Measurements from ENCODE around the gene WDPCP.

DNA sequence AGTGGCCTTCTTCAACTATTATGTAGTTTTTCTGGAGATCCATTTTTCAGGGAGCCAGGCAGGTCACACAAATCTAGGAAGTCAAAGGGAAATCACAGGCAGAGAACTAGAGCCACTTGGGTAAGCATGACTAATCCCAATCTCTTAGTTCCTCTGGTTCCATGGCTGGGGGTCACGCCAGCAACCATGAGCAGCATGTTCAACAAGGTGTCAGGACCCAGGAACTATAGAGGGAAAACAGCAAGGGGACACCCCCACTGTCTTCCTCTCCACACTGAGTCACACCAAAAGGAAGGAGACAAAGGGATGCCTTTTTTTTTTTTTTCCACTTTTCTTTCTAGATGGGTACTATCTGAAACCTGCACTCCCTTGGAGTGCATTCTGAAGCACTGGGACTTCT lies 286.8 kb downstream of the WDPCP start:
- TF ChIP-seq NANOG (IDR thresholded peaks at IDR 0.05; ENCODE audit: borderline replicate concordance) (no peak), CTCF (conservative IDR thresholded peaks at IDR 0.05; ENCODE audit: low read depth in 2 of 2) (no peak), POLR2AphosphoS5 (IDR thresholded peaks at IDR 0.05; ENCODE audit: low read depth) (no peak), CREB1 (CRISPR knock-in tag; IDR thresholded peaks at IDR 0.05; ENCODE audit: low read depth) (no peak), EZH2 (IDR thresholded peaks at IDR 0.05; ENCODE audit: low read depth, unreplicated experiment) (no peak), EZH2phosphoT487 (IDR thresholded peaks at IDR 0.05; ENCODE audit: unreplicated experiment) (no peak), ZNF114 (CRISPR knock-in tag; IDR thresholded peaks at IDR 0.05) (no peak), STAT1 (IDR thresholded peaks at IDR 0.05; ENCODE audit: unreplicated experiment) (no peak)
